Fibroblast of villous mesenchyme (primary cell): ENCODE data around the gene STAC3. TPM values are rescaled to one million over a fixed set of nuclear protein-coding genes. Genes with fewer than 3 reads are reported as not detected.
A peak's percentile ranks its signal among the peaks of the same experiment; 100 is the strongest.
"Not testable (repeated sequence)": the region's sequence is repeated elsewhere in the genome, so short reads cannot be mapped to it uniquely, and the experiment has no call there.

Source experiments
- DNase-seq: peaks from one replicate; pipeline ENCODE4 v3.0.0-alpha.2; 2010; ENCODE audit warnings: low read depth
- H3K4me3 ChIP-seq: 2 replicates; pipeline ENCODE4 v1.5.1; 2011; ENCODE audit warnings: low read depth, mild to moderate bottlenecking, low read length
- CTCF ChIP-seq: IDR thresholded peaks from 2 replicates; pipeline ENCODE4 v1.5.1; 2012; ENCODE audit warnings: low read depth, mild to moderate bottlenecking, low read length; ENCODE audit not compliant: insufficient read depth
- total RNA-seq: library from RNA; depleted of rRNA; stranded (reverse); fragments of >200 nt; gene quantifications from 2 replicates; pipeline ENCODE4 v1.2.3, GENCODE V29; 2012

STAC3 gene
- total RNA-seq, 1 donor = 1.3 TPM

- peak; percentile 31 for DNase-seq
- H3K4me3 ChIP-seq = no peak overlapping the region
- TF ChIP-seq CTCF = peak; percentile 48
Measured at GRCh38 chr12:57276935-57277563, 26.1 kb upstream of the STAC3 start.

GRCh38 chr12:57276233-57276632 lies 25.2 kb upstream of the STAC3 start:
- not testable (repeated sequence) for DNase-seq, H3K4me3 ChIP-seq

- no peak for TF ChIP-seq CTCF
- H3K4me3 ChIP-seq = no peak overlapping the region
- no peak for DNase-seq
Measured at GRCh38 chr12:57273516-57273915, 22.5 kb upstream of the STAC3 start.

- peak; percentile 44 for DNase-seq
- H3K4me3 ChIP-seq = no peak overlapping the region
- no peak for TF ChIP-seq CTCF
Measured at GRCh38 chr12:57272337-57273151, 21.6 kb upstream of the STAC3 start.

GRCh38 chr12:57270966-57271470 lies 20.0 kb upstream of the STAC3 start:
- H3K4me3 ChIP-seq = no peak overlapping the region
- DNase-seq = no peak
- TF ChIP-seq CTCF = no peak

GRCh38 chr12:57268264-57268663 lies 17.3 kb upstream of the STAC3 start:
- DNase-seq = no peak
- H3K4me3 ChIP-seq = no peak overlapping the region

More at GRCh38 chr12:57268264-57268663, 17.3 kb upstream of the STAC3 start:
- TF ChIP-seq CTCF = no peak
